ENCODE measurements around the gene DIPK2A. TPM values are rescaled to one million over a fixed set of nuclear protein-coding genes. Genes with fewer than 3 reads are reported as not detected.

Gene DIPK2A
- polyA plus RNA-seq, 1 of the 3 experiments (the other 2 are of a cell fraction) = 0.03 TPM

DNA sequence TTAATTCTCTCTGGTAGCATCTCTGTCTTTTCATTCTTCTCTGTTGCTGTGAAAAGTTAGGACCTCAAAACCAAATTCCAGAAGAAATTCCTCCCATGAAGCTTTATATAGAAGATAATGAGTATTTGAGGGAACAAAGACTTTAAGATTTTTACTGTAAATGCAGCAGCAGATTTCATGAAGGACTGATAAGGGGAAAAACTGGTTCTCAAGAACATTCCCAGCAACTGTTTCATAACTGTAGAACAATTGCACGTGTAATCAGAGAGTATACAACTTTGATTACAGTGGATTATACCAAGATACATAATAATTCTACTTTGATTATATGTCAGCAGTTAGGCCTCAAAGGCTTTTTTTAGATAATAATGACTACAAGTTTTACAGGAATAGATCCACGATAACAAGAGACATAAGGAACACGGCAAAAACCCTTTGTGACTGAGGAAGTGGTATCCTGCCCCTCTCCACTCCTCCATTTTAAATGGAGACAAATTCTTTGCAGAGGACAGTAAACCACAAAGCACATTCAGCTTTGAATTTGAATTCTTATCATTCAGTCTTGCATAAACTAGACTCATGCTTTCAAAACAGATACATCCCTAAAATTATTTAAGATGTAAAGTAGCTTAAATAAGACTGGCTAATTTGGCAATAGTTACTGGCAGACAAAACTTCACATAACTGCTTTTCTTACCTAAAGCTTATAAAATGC is 42.9 kb upstream of the DIPK2A start:
- Histone ChIP-seq H3K4me2 (no peak overlapping the region), H3K9me2 (no peaks in the 10 kb centered on the region), H3F3A (replicated peaks; ENCODE audit: insufficient read depth) (no peaks in the 10 kb centered on the region), H3K36me3 (replicated peaks in 1 of 2; ENCODE audit: control insufficient read depth in 1 of 2, insufficient read depth in 2 of 2, low read length in 1 of 2) (no peaks in the 10 kb centered on the region), H3K9ac (no peak overlapping the region), H3K79me2 (ENCODE audit: insufficient read depth) (no peaks in the 10 kb centered on the region), H4K20me1 (ENCODE audit: insufficient read depth) (no peaks in the 10 kb centered on the region), H3K9me3 (no peaks in the 10 kb centered on the region), H3K27ac (ENCODE audit: low read depth in 2 of 2, low read length in 1 of 2) (no peak overlapping the region), H3K4me1 (ENCODE audit: control insufficient read depth in 1 of 2, insufficient read depth in 2 of 2, low read depth in 1 of 2, low read length in 1 of 2) (no peaks in the 10 kb centered on the region), H2AFZ (ENCODE audit: low read depth) (no peak overlapping the region), H3K27me3 (ENCODE audit: insufficient read depth) (no peaks in the 10 kb centered on the region), H3K4me3 (ENCODE audit: low read depth in 2 of 2, low read length in 1 of 2) (no peak overlapping the region)
- ChIA-PET POLR2A (no interaction called here), CTCF (no interaction called here)
- DNase-seq = no peak
- TF ChIP-seq GABPA (IDR thresholded peaks at IDR 0.05; ENCODE audit: low read depth) (no peak), TAF1 (IDR thresholded peaks at IDR 0.05; ENCODE audit: borderline replicate concordance, low read depth, low read length) (no peak), SMC3 (IDR thresholded peaks at IDR 0.05; ENCODE audit: low read depth, low read length) (no peak), CHD2 (IDR thresholded peaks at IDR 0.05; ENCODE audit: low read length, partially characterized antibody) (no peak), RFX5 (IDR thresholded peaks at IDR 0.05; ENCODE audit: low read length) (no peak), FOXM1 (IDR thresholded peaks at IDR 0.05; ENCODE audit: low read depth) (no peak), NFIC (IDR thresholded peaks at IDR 0.05; ENCODE audit: borderline replicate concordance) (no peak), RCOR1 (IDR thresholded peaks at IDR 0.05; ENCODE audit: low read length) (no peak), SIN3A (IDR thresholded peaks at IDR 0.05; ENCODE audit: borderline replicate concordance, low read depth, low read length) (no peak)
- TF ChIP-seq, protein P1, sequence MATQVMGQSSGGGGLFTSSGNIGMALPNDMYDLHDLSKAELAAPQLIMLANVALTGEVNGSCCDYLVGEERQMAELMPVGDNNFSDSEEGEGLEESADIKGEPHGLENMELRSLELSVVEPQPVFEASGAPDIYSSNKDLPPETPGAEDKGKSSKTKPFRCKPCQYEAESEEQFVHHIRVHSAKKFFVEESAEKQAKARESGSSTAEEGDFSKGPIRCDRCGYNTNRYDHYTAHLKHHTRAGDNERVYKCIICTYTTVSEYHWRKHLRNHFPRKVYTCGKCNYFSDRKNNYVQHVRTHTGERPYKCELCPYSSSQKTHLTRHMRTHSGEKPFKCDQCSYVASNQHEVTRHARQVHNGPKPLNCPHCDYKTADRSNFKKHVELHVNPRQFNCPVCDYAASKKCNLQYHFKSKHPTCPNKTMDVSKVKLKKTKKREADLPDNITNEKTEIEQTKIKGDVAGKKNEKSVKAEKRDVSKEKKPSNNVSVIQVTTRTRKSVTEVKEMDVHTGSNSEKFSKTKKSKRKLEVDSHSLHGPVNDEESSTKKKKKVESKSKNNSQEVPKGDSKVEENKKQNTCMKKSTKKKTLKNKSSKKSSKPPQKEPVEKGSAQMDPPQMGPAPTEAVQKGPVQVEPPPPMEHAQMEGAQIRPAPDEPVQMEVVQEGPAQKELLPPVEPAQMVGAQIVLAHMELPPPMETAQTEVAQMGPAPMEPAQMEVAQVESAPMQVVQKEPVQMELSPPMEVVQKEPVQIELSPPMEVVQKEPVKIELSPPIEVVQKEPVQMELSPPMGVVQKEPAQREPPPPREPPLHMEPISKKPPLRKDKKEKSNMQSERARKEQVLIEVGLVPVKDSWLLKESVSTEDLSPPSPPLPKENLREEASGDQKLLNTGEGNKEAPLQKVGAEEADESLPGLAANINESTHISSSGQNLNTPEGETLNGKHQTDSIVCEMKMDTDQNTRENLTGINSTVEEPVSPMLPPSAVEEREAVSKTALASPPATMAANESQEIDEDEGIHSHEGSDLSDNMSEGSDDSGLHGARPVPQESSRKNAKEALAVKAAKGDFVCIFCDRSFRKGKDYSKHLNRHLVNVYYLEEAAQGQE (IDR thresholded peaks at IDR 0.05; ENCODE audit: low read depth, low read length) = no peak
- TF ChIP-seq, protein P2, sequence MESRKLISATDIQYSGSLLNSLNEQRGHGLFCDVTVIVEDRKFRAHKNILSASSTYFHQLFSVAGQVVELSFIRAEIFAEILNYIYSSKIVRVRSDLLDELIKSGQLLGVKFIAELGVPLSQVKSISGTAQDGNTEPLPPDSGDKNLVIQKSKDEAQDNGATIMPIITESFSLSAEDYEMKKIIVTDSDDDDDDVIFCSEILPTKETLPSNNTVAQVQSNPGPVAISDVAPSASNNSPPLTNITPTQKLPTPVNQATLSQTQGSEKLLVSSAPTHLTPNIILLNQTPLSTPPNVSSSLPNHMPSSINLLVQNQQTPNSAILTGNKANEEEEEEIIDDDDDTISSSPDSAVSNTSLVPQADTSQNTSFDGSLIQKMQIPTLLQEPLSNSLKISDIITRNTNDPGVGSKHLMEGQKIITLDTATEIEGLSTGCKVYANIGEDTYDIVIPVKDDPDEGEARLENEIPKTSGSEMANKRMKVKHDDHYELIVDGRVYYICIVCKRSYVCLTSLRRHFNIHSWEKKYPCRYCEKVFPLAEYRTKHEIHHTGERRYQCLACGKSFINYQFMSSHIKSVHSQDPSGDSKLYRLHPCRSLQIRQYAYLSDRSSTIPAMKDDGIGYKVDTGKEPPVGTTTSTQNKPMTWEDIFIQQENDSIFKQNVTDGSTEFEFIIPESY (IDR thresholded peaks at IDR 0.05; ENCODE audit: borderline replicate concordance, low read depth) = no peak
- TF ChIP-seq, protein P3, sequence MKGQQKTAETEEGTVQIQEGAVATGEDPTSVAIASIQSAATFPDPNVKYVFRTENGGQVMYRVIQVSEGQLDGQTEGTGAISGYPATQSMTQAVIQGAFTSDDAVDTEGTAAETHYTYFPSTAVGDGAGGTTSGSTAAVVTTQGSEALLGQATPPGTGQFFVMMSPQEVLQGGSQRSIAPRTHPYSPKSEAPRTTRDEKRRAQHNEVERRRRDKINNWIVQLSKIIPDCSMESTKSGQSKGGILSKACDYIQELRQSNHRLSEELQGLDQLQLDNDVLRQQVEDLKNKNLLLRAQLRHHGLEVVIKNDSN (IDR thresholded peaks at IDR 0.05; ENCODE audit: borderline replicate concordance, low read depth) = no peak
- TF ChIP-seq, protein P4, sequence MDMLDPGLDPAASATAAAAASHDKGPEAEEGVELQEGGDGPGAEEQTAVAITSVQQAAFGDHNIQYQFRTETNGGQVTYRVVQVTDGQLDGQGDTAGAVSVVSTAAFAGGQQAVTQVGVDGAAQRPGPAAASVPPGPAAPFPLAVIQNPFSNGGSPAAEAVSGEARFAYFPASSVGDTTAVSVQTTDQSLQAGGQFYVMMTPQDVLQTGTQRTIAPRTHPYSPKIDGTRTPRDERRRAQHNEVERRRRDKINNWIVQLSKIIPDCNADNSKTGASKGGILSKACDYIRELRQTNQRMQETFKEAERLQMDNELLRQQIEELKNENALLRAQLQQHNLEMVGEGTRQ (IDR thresholded peaks at IDR 0.05; ENCODE audit: borderline replicate concordance, low read depth, low read length) = no peak
- TF ChIP-seq, protein P5, sequence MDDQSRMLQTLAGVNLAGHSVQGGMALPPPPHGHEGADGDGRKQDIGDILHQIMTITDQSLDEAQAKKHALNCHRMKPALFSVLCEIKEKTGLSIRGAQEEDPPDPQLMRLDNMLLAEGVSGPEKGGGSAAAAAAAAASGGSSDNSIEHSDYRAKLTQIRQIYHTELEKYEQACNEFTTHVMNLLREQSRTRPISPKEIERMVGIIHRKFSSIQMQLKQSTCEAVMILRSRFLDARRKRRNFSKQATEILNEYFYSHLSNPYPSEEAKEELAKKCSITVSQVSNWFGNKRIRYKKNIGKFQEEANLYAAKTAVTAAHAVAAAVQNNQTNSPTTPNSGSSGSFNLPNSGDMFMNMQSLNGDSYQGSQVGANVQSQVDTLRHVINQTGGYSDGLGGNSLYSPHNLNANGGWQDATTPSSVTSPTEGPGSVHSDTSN (IDR thresholded peaks at IDR 0.05) = no peak
- 2% methylated on average over 3 of the region's 3 CpGs for WGBS (ENCODE audit: low lambda C conversion rate)
